ENCODE data around the gene ZNF816. TPM values are rescaled to one million over a fixed set of nuclear protein-coding genes. Genes with fewer than 3 reads are reported as not detected.
A peak's percentile ranks its signal among the peaks of the same experiment; 100 is the strongest.

ZNF816 gene
- total and polyA plus RNA-seq, 4 donors, result 2.9 to 20.9 (median 7.0) TPM

GRCh38 chr19:52981329-52981728, 18.6 kb upstream of the ZNF816 start:
- 64 to 74% methylated on average over 4 of the region's 4 CpGs for WGBS, 2 donors
- Histone ChIP-seq H3K4me1 (ENCODE audit: control insufficient read depth in 5 of 5, insufficient read depth in 5 of 5, low read length in 5 of 5) (no peaks in the 10 kb centered on the region), H3K9ac (ENCODE audit: insufficient read depth in 1 of 2, low read length in 2 of 2) (no peak overlapping the region), H3K4me3 (no peak overlapping the region), H3K9me3 (ENCODE audit: control insufficient read depth in 4 of 4, insufficient read depth in 3 of 4, low read length in 3 of 4) (peaks cover 0 to 13% (median 4%) of the 10 kb centered on the region in 4 donors), H3K27ac (ENCODE audit: low read depth in 1 of 2, low read length in 1 of 2) (no peak overlapping the region), H3K27me3 (ENCODE audit: control insufficient read depth in 3 of 3, insufficient read depth in 3 of 3, low read length in 2 of 3) (no peaks in the 10 kb centered on the region), H3K36me3 (ENCODE audit: control insufficient read depth in 4 of 4, insufficient read depth in 4 of 4, low read length in 4 of 4) (peaks cover 5 to 14% (median 6%) of the 10 kb centered on the region in 4 donors)
- DNase-seq (no peak), ATAC-seq (ENCODE audit: insufficient read depth, low FRiP score) (no peak)
- TF ChIP-seq CTCF (IDR thresholded peaks at IDR 0.05; ENCODE audit: control extremely low read depth, extremely low read depth), result no peak

GRCh38 chr19:52967772-52968171, 5.1 kb upstream of the ZNF816 start:
- DNase-seq, result no peak
- Histone ChIP-seq H3K36me3 (ENCODE audit: control insufficient read depth in 4 of 4, insufficient read depth in 4 of 4, low read length in 4 of 4) (peaks cover 0 to 8% (median 4%) of the 10 kb centered on the region in 4 donors), H3K4me1 (ENCODE audit: control insufficient read depth in 5 of 5, insufficient read depth in 5 of 5, low read length in 5 of 5) (peaks cover 0 to 7% (median 0%) of the 10 kb centered on the region in 5 donors), H3K27ac (ENCODE audit: low read depth in 1 of 2, low read length in 1 of 2) (no peak overlapping the region), H3K4me3 (no peak overlapping the region), H3K9me3 (ENCODE audit: control insufficient read depth in 4 of 4, insufficient read depth in 3 of 4, low read length in 3 of 4) (peaks cover 0 to 6% (median 0%) of the 10 kb centered on the region in 4 donors), H3K27me3 (ENCODE audit: control insufficient read depth in 3 of 3, insufficient read depth in 3 of 3, low read length in 2 of 3) (no peaks in the 10 kb centered on the region), H3K9ac (ENCODE audit: insufficient read depth in 1 of 2, low read length in 2 of 2) (no peak overlapping the region)
- ATAC-seq (ENCODE audit: insufficient read depth, low FRiP score), result no peak
- no peak for TF ChIP-seq CTCF (IDR thresholded peaks at IDR 0.05; ENCODE audit: control extremely low read depth, extremely low read depth)
- 94 to 95% methylated on average over 2 of the region's 2 CpGs for WGBS, 2 donors

- ATAC-seq (ENCODE audit: insufficient read depth, low FRiP score), result peak; percentile 25
- Histone ChIP-seq H3K9ac (ENCODE audit: insufficient read depth in 1 of 2, low read length in 2 of 2) (peak overlapping the region; percentile 63 to 87), H3K4me3 (peak overlapping the region; percentile 24), H3K36me3 (ENCODE audit: control insufficient read depth in 4 of 4, insufficient read depth in 4 of 4, low read length in 4 of 4) (peaks cover 0 to 8% (median 2%) of the 10 kb centered on the region in 4 donors), H3K27me3 (ENCODE audit: control insufficient read depth in 3 of 3, insufficient read depth in 3 of 3, low read length in 2 of 3) (no peaks in the 10 kb centered on the region), H3K27ac (ENCODE audit: low read depth in 1 of 2, low read length in 1 of 2) (peak overlapping the region; percentile 59 to 86), H3K4me1 (ENCODE audit: control insufficient read depth in 5 of 5, insufficient read depth in 5 of 5, low read length in 5 of 5) (peaks cover 0 to 18% (median 6%) of the 10 kb centered on the region in 5 donors), H3K9me3 (ENCODE audit: control insufficient read depth in 4 of 4, insufficient read depth in 3 of 4, low read length in 3 of 4) (peaks cover 0 to 14% (median 1%) of the 10 kb centered on the region in 4 donors)
- 2 to 3% methylated on average over 12 of the region's 12 CpGs for WGBS, 2 donors
- DNase-seq, result peak in 1 of 3 donors; percentile 67
- TF ChIP-seq CTCF (IDR thresholded peaks at IDR 0.05; ENCODE audit: control extremely low read depth, extremely low read depth), result no peak
Measured at GRCh38 chr19:52963247-52963618, 552 bp upstream of the ZNF816 start.

- peaks cover 0 to 18% (median 6%) of the 10 kb centered on the region in 5 donors for H3K4me1 ChIP-seq (ENCODE audit: control insufficient read depth in 5 of 5, insufficient read depth in 5 of 5, low read length in 5 of 5)
- H3K36me3 ChIP-seq (ENCODE audit: control insufficient read depth in 4 of 4, insufficient read depth in 4 of 4, low read length in 4 of 4), result peaks cover 2 to 12% (median 5%) of the 10 kb centered on the region in 4 donors
- no peaks in the 10 kb centered on the region for H3K27me3 ChIP-seq (ENCODE audit: control insufficient read depth in 3 of 3, insufficient read depth in 3 of 3, low read length in 2 of 3)
- ATAC-seq (ENCODE audit: insufficient read depth, low FRiP score) (no peak), DNase-seq (peak in 1 of 3 donors; percentile 23)
- 27 to 29% methylated on average over 5 of the region's 5 CpGs for WGBS, 2 donors
- peak overlapping the region; percentile 52 for H3K4me3 ChIP-seq
- peak overlapping the region; percentile 77 to 88 for H3K27ac ChIP-seq (ENCODE audit: low read depth in 1 of 2, low read length in 1 of 2)
- peak overlapping the region; percentile 67 to 71 for H3K9ac ChIP-seq (ENCODE audit: insufficient read depth in 1 of 2, low read length in 2 of 2)
- no peak for TF ChIP-seq CTCF (IDR thresholded peaks at IDR 0.05; ENCODE audit: control extremely low read depth, extremely low read depth)
- peaks cover 0 to 24% (median 4%) of the 10 kb centered on the region in 4 donors for H3K9me3 ChIP-seq (ENCODE audit: control insufficient read depth in 4 of 4, insufficient read depth in 3 of 4, low read length in 3 of 4)
Measured at GRCh38 chr19:52961981-52962380, 700 bp downstream of the ZNF816 start.

All from lung (tissue), 12 donors.